ENCODE results near the gene PCGF3. TPM values are rescaled to one million over a fixed set of nuclear protein-coding genes. Genes with fewer than 3 reads are reported as not detected.

The PCGF3 gene
- total and polyA plus RNA-seq, 10 of the 15 experiments (the other 5 are each of a cell fraction or from before 2014, with no cell fraction given): 2.2 to 43.8 (median 15.9) TPM

DNA sequence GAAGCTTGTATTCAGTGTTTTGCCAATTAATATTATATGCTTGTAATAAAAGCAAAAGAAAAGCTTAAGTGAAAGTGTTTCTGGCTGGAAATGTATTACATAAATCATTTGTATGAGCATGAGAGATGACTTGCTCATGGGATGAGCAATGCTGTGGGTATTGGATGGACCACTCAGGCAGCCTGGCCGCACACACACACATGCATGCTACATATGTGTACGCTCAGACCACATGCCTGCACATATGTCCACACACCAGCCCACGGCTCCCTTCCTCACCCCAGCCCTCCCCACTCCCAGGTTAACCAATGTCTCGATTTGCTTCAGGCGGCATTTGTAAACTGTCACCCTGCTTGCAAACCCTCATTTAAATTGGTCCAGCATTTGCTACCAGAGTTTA is 64.4 kb downstream of the PCGF3 start:
- ATAC-seq: no peak
- Histone ChIP-seq H3K9me3 (replicated peaks; ENCODE audit: control insufficient read depth, insufficient read depth, low read length) (no peaks in the 10 kb centered on the region), H3K4me2 (ENCODE audit: control insufficient read depth, insufficient read depth) (no peak overlapping the region), H4K20me1 (ENCODE audit: control insufficient read depth, insufficient read depth) (no peaks in the 10 kb centered on the region), H2AFZ (ENCODE audit: control insufficient read depth, low read depth, low read length) (no peak overlapping the region), H3K4me3 (no peak overlapping the region), H3K36me3 (ENCODE audit: control insufficient read depth in 2 of 2, insufficient read depth in 2 of 2, low read length in 1 of 2) (peaks cover 19 to 26% of the 10 kb centered on the region in 2 experiments), H3K4me1 (ENCODE audit: control insufficient read depth, insufficient read depth, low read length) (no peaks in the 10 kb centered on the region), H3K27me3 (replicated peaks in 1 of 2; ENCODE audit: control insufficient read depth in 2 of 2, insufficient read depth in 2 of 2, low read length in 1 of 2) (no peaks in the 10 kb centered on the region), H3K27ac (ENCODE audit: control insufficient read depth, insufficient read depth) (no peak overlapping the region), H3K9ac (ENCODE audit: control insufficient read depth, insufficient read depth, low read length) (no peak overlapping the region), H3K79me2 (ENCODE audit: control insufficient read depth, insufficient read depth, low read length) (peaks cover 19% of the 10 kb centered on the region)
- no peak for TF ChIP-seq SMARCA5 (IDR thresholded peaks at IDR 0.05)
- no peak for TF ChIP-seq RFX5 (IDR thresholded peaks at IDR 0.05; ENCODE audit: low read depth, low read length)
- no peak for TF ChIP-seq SIX5 (IDR thresholded peaks at IDR 0.05; ENCODE audit: low read depth, low read length, severe bottlenecking)
- peak; percentile 34; the same call in 1 of the 2 replicates for TF ChIP-seq POLR2A (IDR thresholded peaks at IDR 0.05; ENCODE audit: low read depth, low read length)
- TF ChIP-seq ATF7 (IDR thresholded peaks at IDR 0.05; ENCODE audit: low read depth): no peak
- peak; percentile 83 for TF ChIP-seq BCL3 (IDR thresholded peaks at IDR 0.05; ENCODE audit: borderline replicate concordance, insufficient read depth, low read depth, low read length, poor library complexity, severe bottlenecking)
- TF ChIP-seq PAX8 (IDR thresholded peaks at IDR 0.05): no peak
- ChIA-PET CTCF (no interaction called here), POLR2A (no interaction called here), RAD21 (ENCODE audit: unreplicated experiment) (no interaction called here), SMC1A (ENCODE audit: uncharacterized antibody, unreplicated experiment) (no interaction called here)
- no TSS peak for BruUV-seq (replicated peaks)
- DNase-seq (ENCODE audit: low read depth, low spot score): no peak
- in situ Hi-C loops (cut with MboI): no loop called here
- 100% methylated on average over 5 of the region's 5 CpGs for WGBS (ENCODE audit: insufficient coverage, insufficient replicate concordance, low lambda C conversion rate, missing lambda C conversion rate)
- no peak for FAIRE-seq
- intact Hi-C loops (cut with micrococcal nuclease; ENCODE audit: unreplicated experiment): no loop called here

- ChIA-PET POLR2A (interaction anchor here (1.3 kb wide), 1 partner anchor 8 kb away, joined by 3 read pairs; no protein-coding TSS in a partner anchor), CTCF (no interaction called here), SMC1A (ENCODE audit: uncharacterized antibody, unreplicated experiment) (no interaction called here), RAD21 (ENCODE audit: unreplicated experiment) (no interaction called here)
- Histone ChIP-seq H3K36me3 (ENCODE audit: control insufficient read depth in 2 of 2, insufficient read depth in 2 of 2, low read length in 1 of 2) (peaks cover 14 to 39% of the 10 kb centered on the region in 2 experiments), H3K79me2 (ENCODE audit: control insufficient read depth, insufficient read depth, low read length) (peaks cover 25% of the 10 kb centered on the region), H3K9me3 (replicated peaks; ENCODE audit: control insufficient read depth, insufficient read depth, low read length) (no peaks in the 10 kb centered on the region), H3K9ac (ENCODE audit: control insufficient read depth, insufficient read depth, low read length) (no peak overlapping the region), H3K27me3 (replicated peaks in 1 of 2; ENCODE audit: control insufficient read depth in 2 of 2, insufficient read depth in 2 of 2, low read length in 1 of 2) (no peaks in the 10 kb centered on the region), H3K4me3 (no peak overlapping the region), H3K4me2 (ENCODE audit: control insufficient read depth, insufficient read depth) (no peak overlapping the region), H4K20me1 (ENCODE audit: control insufficient read depth, insufficient read depth) (no peaks in the 10 kb centered on the region), H3K4me1 (ENCODE audit: control insufficient read depth, insufficient read depth, low read length) (no peaks in the 10 kb centered on the region), H2AFZ (ENCODE audit: control insufficient read depth, low read depth, low read length) (no peak overlapping the region), H3K27ac (ENCODE audit: control insufficient read depth, insufficient read depth) (no peak overlapping the region)
- ATAC-seq (no peak), FAIRE-seq (no peak), DNase-seq (ENCODE audit: low read depth, low spot score) (no peak)
- in situ Hi-C loops (cut with MboI) (no loop called here), intact Hi-C loops (cut with micrococcal nuclease; ENCODE audit: unreplicated experiment) (no loop called here)
- BruUV-seq (replicated peaks): no TSS peak
- WGBS (ENCODE audit: insufficient coverage, insufficient replicate concordance, low lambda C conversion rate, missing lambda C conversion rate): 87% methylated on average over 6 of the region's 6 CpGs
- TF ChIP-seq BRCA1 (IDR thresholded peaks at IDR 0.05; ENCODE audit: low read depth, low read length) (no peak), CBFB (IDR thresholded peaks at IDR 0.05; ENCODE audit: low read depth) (no peak), RFX5 (IDR thresholded peaks at IDR 0.05; ENCODE audit: low read depth, low read length) (no peak), POLR2AphosphoS2 (IDR thresholded peaks at IDR 0.05; ENCODE audit: low read depth, low read length) (no peak), SUZ12 (IDR thresholded peaks at IDR 0.05; ENCODE audit: unreplicated experiment) (no peak)
- TF ChIP-seq, protein P1, sequence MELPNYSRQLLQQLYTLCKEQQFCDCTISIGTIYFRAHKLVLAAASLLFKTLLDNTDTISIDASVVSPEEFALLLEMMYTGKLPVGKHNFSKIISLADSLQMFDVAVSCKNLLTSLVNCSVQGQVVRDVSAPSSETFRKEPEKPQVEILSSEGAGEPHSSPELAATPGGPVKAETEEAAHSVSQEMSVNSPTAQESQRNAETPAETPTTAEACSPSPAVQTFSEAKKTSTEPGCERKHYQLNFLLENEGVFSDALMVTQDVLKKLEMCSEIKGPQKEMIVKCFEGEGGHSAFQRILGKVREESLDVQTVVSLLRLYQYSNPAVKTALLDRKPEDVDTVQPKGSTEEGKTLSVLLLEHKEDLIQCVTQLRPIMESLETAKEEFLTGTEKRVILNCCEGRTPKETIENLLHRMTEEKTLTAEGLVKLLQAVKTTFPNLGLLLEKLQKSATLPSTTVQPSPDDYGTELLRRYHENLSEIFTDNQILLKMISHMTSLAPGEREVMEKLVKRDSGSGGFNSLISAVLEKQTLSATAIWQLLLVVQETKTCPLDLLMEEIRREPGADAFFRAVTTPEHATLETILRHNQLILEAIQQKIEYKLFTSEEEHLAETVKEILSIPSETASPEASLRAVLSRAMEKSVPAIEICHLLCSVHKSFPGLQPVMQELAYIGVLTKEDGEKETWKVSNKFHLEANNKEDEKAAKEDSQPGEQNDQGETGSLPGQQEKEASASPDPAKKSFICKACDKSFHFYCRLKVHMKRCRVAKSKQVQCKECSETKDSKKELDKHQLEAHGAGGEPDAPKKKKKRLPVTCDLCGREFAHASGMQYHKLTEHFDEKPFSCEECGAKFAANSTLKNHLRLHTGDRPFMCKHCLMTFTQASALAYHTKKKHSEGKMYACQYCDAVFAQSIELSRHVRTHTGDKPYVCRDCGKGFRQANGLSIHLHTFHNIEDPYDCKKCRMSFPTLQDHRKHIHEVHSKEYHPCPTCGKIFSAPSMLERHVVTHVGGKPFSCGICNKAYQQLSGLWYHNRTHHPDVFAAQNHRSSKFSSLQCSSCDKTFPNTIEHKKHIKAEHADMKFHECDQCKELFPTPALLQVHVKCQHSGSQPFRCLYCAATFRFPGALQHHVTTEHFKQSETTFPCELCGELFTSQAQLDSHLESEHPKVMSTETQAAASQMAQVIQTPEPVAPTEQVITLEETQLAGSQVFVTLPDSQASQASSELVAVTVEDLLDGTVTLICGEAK (IDR thresholded peaks at IDR 0.05; ENCODE audit: borderline replicate concordance): no peak
Observed at GRCh38 chr4:771464-771863, 65.8 kb downstream of the PCGF3 start.

All from GM12878 (cell line).